SK-N-MC (cell line): ENCODE results near the gene CHFR.
"Not testable (repeated sequence)": the region's sequence is repeated elsewhere in the genome, so short reads cannot be mapped to it uniquely, and the experiment has no call there.

Source experiments
- DNase-seq: peaks from one replicate; pipeline ENCODE4 v3.0.0-alpha.2; 2011; ENCODE audit warnings: low read depth, low spot score
- H3K27ac ChIP-seq: fragments of 200-600 bp; sonication (generic); 2 replicates; pipeline ENCODE4 v1.5.1; 2016; ENCODE audit warnings: mixed run types
- H3K36me3 ChIP-seq: fragments of 200-600 bp; sonication (generic); 2 replicates; pipeline ENCODE4 v1.6.1; 2017; ENCODE audit warnings: antibody characterized with exemption, low read length, mixed read lengths; ENCODE audit not compliant: insufficient read depth
- H3K4me3 ChIP-seq: fragments of 200-600 bp; sonication (generic); 2 replicates; pipeline ENCODE4 v1.5.1; 2016
- H3K9ac ChIP-seq: fragments of 200-600 bp; sonication (generic); 2 replicates; pipeline ENCODE4 v1.8.0; 2017; ENCODE audit warnings: mixed run types, mixed read lengths; ENCODE audit not compliant: insufficient read length
- H3K9me3 ChIP-seq: fragments of 200-600 bp; sonication (generic); 2 replicates; pipeline ENCODE4 v1.6.1; 2017; ENCODE audit warnings: low read depth, mild to moderate bottlenecking, antibody characterized with exemption, low read length, moderate library complexity, mixed read lengths
- EZH2 ChIP-seq: fragments of 200-600 bp; sonication (generic); IDR thresholded peaks from one replicate; pipeline ENCODE4 v1.6.1; 2017; ENCODE audit warnings: antibody characterized with exemption
- FOXP2 ChIP-seq: optimal IDR thresholded peaks from 2 replicates; pipeline ENCODE3; 2011; ENCODE audit warnings: mild to moderate bottlenecking, moderate library complexity; ENCODE audit not compliant: insufficient read depth; ENCODE audit errors: extremely low read length, control extremely low read depth
- POLR2AphosphoS5 ChIP-seq: IDR thresholded peaks from 2 replicates; pipeline ENCODE4 v1.6.1; 2012; ENCODE audit warnings: mild to moderate bottlenecking, low read depth, low read length, borderline replicate concordance

CHFR gene

DNA sequence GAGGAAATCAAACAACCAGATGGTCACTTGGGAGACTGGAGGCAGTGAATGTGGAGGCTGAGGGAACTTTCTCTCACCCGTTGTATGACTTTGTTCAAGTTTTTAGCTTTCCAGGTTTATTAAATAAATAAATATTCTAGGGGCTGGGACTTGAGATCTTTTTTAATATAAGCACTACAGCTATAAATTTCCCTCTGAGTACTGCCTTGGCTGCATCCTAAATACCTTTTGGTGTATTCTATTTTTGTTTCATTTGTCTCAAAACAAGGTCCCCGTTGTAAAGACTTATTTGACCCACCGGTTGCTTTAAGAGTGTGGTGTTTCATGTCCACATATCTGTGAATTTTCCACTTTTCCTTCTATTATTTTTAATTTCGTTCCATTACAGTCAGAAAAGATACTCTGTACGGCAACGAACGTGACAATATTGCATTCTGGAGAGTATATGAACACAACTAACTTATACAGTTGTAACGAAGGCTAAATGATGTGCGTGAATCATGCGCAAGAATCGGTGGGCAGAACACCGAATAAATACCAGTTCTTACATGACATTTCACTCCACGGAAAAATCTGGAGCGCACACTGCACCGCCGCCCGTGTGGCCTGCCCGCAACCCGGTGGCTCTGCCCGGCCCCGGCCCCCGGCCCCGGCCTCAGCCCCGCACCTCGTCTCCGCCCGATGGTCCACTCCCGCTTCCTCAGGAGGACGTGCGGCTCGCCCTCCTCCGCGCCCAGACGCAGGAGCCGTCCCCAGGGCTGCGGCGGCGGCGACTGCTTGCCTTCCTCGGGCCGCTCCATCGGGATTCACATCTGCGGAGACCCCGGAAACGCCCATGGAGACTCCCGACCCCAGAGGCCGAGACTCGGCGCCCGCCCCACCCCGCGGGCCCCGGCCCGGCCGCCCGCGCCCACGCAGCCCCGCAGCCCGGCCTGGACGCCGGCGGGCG lies 602 bp downstream of the CHFR start:
- H3K9ac ChIP-seq: no peak overlapping the region
- no peaks in the 10 kb centered on the region for H3K36me3 ChIP-seq
- H3K9me3 ChIP-seq: peaks cover 13% of the 10 kb centered on the region; the same call in 1 of the 2 replicates
- DNase-seq: no peak
- no peak for TF ChIP-seq FOXP2
- TF ChIP-seq POLR2AphosphoS5: no peak
- no peak for TF ChIP-seq EZH2
- H3K27ac ChIP-seq: no peak overlapping the region
- peak overlapping the region; percentile 67 for H3K4me3 ChIP-seq

DNA sequence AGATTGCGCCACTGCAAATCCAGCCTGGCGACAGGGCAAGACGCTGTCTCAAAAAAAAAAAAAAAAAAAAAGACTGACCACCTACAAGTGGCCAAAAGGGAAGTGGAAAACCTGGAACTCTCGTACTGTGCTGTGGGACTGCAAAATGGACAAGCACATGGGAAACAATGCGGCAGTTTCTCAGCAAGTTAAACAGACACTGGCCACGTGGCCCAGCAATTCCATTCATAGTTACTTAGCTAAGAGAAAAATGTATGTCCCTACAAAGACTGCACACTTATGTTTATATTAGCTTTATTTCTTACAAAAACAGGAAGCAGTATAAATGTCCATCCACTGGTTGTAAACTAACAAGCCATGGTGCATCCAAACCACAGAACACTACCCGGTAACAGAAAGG lies 5.6 kb downstream of the CHFR start:
- Histone ChIP-seq H3K9me3 (peaks cover 9% of the 10 kb centered on the region; the same call in 1 of the 2 replicates), H3K36me3 (no peaks in the 10 kb centered on the region), H3K4me3 (no peak overlapping the region), H3K9ac (no peak overlapping the region), H3K27ac (no peak overlapping the region)
- DNase-seq: no peak
- TF ChIP-seq POLR2AphosphoS5 (no peak), EZH2 (no peak), FOXP2 (no peak)

DNA sequence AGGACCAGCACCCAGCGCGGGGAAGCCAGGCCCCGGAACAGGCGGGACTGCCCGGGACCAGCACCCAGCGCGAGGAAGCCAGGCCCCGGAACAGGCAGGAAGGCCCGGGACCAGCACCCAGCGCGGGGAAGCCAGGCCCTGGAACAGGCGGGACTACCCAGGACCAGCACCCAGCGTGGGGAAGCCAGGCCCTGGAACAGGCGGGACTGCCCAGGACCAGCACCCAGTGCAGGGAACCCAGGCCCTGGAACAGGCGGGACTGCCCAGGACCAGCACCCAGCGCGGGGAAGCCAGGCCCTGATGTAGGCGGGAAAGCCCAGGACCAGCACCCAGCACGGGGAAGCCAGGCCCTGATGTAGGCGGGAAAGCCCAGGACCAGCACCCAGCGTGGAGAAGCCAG lies 12.8 kb downstream of the CHFR start:
- H3K36me3 ChIP-seq, H3K9ac ChIP-seq, DNase-seq, H3K4me3 ChIP-seq, H3K27ac ChIP-seq, H3K9me3 ChIP-seq: not testable (repeated sequence)

DNA sequence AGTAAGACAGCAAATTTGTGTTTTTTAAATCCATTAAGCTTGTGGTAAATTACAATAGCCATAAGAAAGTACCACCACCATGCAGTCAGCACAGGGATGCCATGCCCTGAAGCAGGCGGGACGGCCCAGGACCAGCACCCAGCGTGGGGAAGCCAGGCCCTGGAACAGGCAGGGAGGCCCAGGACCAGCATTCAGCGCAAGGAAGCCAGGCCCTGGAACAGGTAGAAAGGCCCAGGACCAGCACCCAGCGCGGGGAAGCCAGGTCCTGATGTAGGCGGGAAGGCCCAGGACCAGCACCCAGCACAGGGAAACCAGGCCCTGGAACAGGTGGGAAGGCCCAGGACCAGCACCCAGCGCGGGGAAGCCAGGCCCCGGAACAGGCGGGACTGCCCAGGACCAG lies 13.2 kb downstream of the CHFR start:
- no peak for TF ChIP-seq FOXP2
- TF ChIP-seq EZH2: no peak
- no peak for TF ChIP-seq POLR2AphosphoS5
- no peaks in the 10 kb centered on the region; the same call in 1 of the 2 replicates for H3K36me3 ChIP-seq
- H3K4me3 ChIP-seq: no peak overlapping the region
- no peak for DNase-seq
- H3K27ac ChIP-seq: no peak overlapping the region
- H3K9ac ChIP-seq: no peak overlapping the region
- H3K9me3 ChIP-seq: no peaks in the 10 kb centered on the region

DNA sequence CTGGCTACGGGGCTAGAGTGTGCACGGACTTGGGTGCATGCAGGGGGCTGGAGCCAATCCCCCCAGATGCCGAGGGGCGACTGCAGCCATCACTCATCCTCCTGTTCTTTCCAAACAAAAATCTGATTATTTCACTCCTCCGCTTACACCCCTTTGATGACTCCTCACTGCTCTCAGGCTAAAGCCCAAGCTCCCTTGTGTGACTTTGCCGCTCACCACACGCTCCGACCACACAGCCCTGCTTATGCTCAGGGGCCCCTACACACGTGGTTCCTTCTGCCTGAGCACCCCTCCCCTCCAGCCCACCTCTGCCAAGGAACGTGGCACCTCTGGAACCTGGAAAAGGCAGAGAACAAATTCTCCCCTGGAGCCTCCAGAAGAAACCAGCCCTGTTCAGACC lies 13.7 kb downstream of the CHFR start:
- H3K36me3 ChIP-seq: no peaks in the 10 kb centered on the region; the same call in 1 of the 2 replicates
- H3K4me3 ChIP-seq: no peak overlapping the region
- no peak overlapping the region for H3K27ac ChIP-seq

DNA sequence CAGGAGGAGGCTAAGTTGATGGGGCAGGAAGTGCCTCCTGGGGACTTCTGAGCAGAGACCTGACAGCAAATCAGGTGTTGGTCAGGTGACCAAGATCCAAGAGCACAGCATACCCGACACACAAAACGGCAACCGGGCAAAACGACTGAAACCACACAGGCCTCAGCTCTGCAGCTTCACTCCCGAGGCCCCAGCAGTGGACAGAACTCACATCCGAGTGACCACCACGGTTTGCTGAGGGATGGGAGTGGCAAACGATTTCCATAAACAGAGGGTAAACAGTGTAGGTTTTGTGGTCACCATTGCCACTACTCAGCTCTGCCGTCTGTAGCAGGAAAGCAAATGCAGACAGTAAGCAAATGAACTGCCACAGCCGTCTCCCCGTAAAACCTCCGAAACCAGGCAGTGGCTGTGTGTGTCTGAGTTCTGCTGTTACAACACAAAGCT lies 14.4 kb downstream of the CHFR start:
- H3K9me3 ChIP-seq: no peaks in the 10 kb centered on the region
- H3K36me3 ChIP-seq: no peaks in the 10 kb centered on the region; the same call in 1 of the 2 replicates

More for the DNA sequence above, 13.7 kb downstream of the CHFR start:
- Histone ChIP-seq H3K9ac (no peak overlapping the region), H3K9me3 (no peaks in the 10 kb centered on the region)
- DNase-seq: no peak
- TF ChIP-seq EZH2 (no peak), POLR2AphosphoS5 (no peak), FOXP2 (no peak)

DNA sequence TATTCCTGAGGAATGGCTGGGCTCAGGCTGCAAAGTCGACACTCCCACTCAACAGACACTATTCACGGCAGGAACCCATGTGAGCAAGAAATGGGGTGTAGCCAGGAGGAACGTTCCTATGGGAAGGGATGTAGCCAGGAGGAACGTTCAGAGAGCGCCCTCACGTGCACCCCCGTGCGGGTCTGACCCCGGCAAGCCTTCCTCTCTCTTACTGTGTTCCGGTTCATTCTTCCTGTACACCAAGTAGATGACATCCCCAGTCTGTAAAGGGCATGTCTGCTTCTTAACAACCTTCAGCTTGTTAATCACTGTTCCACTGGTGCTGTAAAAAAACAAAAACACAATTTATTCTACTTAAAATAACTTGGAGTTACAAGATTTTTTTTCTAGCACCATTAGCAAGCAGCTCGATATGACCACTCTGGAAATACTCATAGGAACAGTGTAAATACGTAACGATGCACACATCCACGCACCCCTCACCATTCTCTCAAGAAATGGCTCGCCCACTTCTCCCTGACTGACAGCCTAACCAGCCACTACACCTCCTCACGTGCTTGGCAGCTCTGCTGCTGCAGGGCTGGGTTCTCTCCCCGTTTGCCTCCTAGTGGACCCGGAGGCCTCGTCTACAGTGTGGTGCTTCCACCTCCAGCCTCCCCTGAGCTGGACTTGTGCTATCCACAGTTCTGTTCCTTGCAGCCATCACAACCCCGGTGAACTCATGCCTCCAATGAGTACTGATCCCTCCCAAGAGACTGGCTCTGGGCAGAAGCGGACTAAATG lies 15.1 kb downstream of the CHFR start:
- no peak overlapping the region for H3K9ac ChIP-seq
- no peaks in the 10 kb centered on the region for H3K9me3 ChIP-seq
- DNase-seq: no peak
- TF ChIP-seq EZH2: no peak
- no peak for TF ChIP-seq FOXP2
- no peak for TF ChIP-seq POLR2AphosphoS5
- H3K4me3 ChIP-seq: no peak overlapping the region
- H3K27ac ChIP-seq: no peak overlapping the region
- no peaks in the 10 kb centered on the region; the same call in 1 of the 2 replicates for H3K36me3 ChIP-seq

More for the DNA sequence above, 14.4 kb downstream of the CHFR start:
- Histone ChIP-seq H3K27ac (no peak overlapping the region), H3K9ac (no peak overlapping the region), H3K4me3 (no peak overlapping the region)
- TF ChIP-seq POLR2AphosphoS5: no peak
- TF ChIP-seq FOXP2: no peak
- no peak for TF ChIP-seq EZH2
- no peak for DNase-seq

DNA sequence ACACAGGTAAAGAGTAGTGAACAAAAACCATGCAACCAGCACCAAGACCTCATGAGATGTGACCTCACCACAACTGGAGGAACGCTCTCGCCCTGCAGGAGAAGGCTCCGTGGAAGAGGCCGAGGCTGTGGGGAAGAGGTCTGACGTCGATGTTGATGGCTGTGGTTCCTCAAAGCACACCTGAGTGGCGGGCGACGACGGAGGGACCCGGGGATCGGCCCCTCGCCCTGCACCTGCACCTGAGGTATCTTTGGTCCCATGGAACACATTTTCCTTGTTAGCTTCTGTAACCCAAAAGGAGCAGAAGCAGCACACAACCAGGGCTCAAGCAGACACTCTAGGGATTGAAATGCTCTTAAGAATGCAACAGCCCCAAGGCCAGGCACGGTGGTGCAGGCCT lies 17.9 kb downstream of the CHFR start:
- no peak overlapping the region for H3K9ac ChIP-seq
- H3K4me3 ChIP-seq: no peak overlapping the region
- H3K9me3 ChIP-seq: no peaks in the 10 kb centered on the region
- no peak for TF ChIP-seq EZH2
- TF ChIP-seq POLR2AphosphoS5: no peak
- TF ChIP-seq FOXP2: no peak
- no peak overlapping the region for H3K27ac ChIP-seq
- DNase-seq: no peak
- no peaks in the 10 kb centered on the region; the same call in 1 of the 2 replicates for H3K36me3 ChIP-seq
